Endothelial cell of umbilical vein (primary cell): ENCODE measurements around the gene OOSP2. TPM values are rescaled to one million over a fixed set of nuclear protein-coding genes. Genes with fewer than 3 reads are reported as not detected.

Source experiments
- BruUV-seq: library from RNA; stranded (reverse); fragments of 400-500 nt; replicated peaks from 2 replicates; lab custom pipeline; 2021; lab: Mats Ljungman, UMichigan
- CTCF ChIA-PET: fragments of 300-600, 350-600 bp; sonication (Branson Sonifier 250); formaldehyde crosslinking; loops from one replicate; lab custom pipeline; 2021; ENCODE audit warnings: antibody characterized with exemption, inconsistent platforms; lab: Charles Lee
- POLR2A ChIA-PET: fragments of 300-600, 350-600 bp; sonication (Branson Sonifier 250); formaldehyde crosslinking; loops from one replicate; lab custom pipeline; 2021; ENCODE audit warnings: antibody characterized with exemption, inconsistent platforms; lab: Charles Lee
- DNase-seq: peaks from one replicate; pipeline ENCODE4 v3.0.0-alpha.2; 2011; ENCODE audit warnings: low read depth, low spot score
- FAIRE-seq: peaks from 2 replicates; lab custom pipeline; 2011; peaks lifted over from hg19 to GRCh38; lab: Jason Lieb, UNC
- H2AFZ ChIP-seq: 2 replicates; pipeline ENCODE4 v1.6.0; 2012; ENCODE audit warnings: low read depth, low read length, control low read depth, inconsistent platforms
- H3K27ac ChIP-seq: 2 replicates; pipeline ENCODE4 v1.5.1; 2011; ENCODE audit warnings: low read depth, mild to moderate bottlenecking, control low read depth, low read length, moderate library complexity; ENCODE audit not compliant: insufficient read depth
- H3K27me3 ChIP-seq, 2 experiments: 2 replicates each; pipeline versions ENCODE4 v1.6.0 to v1.6.1; 2011; ENCODE audit warnings: low read length in 2 of 2, mixed read lengths in 1 of 2; ENCODE audit not compliant: control insufficient read depth in 2 of 2, insufficient read depth in 2 of 2
- H3K36me3 ChIP-seq, 2 experiments: 2 replicates in 1 of 2; 3 replicates in 1 of 2; pipeline ENCODE4 v1.5.1; 2011; ENCODE audit warnings: low read length in 2 of 2, mild to moderate bottlenecking in 1 of 2, moderate library complexity in 1 of 2; ENCODE audit not compliant: control insufficient read depth in 2 of 2, insufficient read depth in 2 of 2; ENCODE audit errors: extremely low read depth in 1 of 2
- H3K4me1 ChIP-seq: 3 replicates; pipeline ENCODE4 v1.5.1; 2011; ENCODE audit warnings: mild to moderate bottlenecking, low read length; ENCODE audit not compliant: control insufficient read depth, insufficient read depth; ENCODE audit errors: extremely low read depth
- H3K4me2 ChIP-seq: 2 replicates; pipeline ENCODE4 v1.6.1; 2011; ENCODE audit warnings: low read length, control low read depth, mixed read lengths; ENCODE audit not compliant: insufficient read depth
- H3K4me3 ChIP-seq, 3 experiments: fragments of 200-600 bp in 1 of 3; sonication (generic), shearing (Covaris generic) in 1 of 3; replicated peaks in 1 of 3; 2 replicates each; pipeline ENCODE4 v1.5.1; 2011 to 2016; ENCODE audit warnings: control low read depth in 3 of 3, low read length in 3 of 3, mild to moderate bottlenecking in 2 of 3, inconsistent platforms in 1 of 3, low read depth in 1 of 3, moderate library complexity in 1 of 3; ENCODE audit not compliant: insufficient read depth in 1 of 3
- H3K79me2 ChIP-seq: 2 replicates; pipeline ENCODE4 v1.6.0; 2012; ENCODE audit warnings: low read length, inconsistent platforms; ENCODE audit not compliant: control insufficient read depth, insufficient read depth
- H3K9ac ChIP-seq: replicated peaks from 2 replicates; pipeline ENCODE3; 2011; ENCODE audit warnings: low read length, control low read depth; ENCODE audit not compliant: insufficient read depth; ENCODE audit errors: extremely low read depth
- H3K9me1 ChIP-seq: replicated peaks from 3 replicates; pipeline ENCODE4 v1.6.0; 2011; ENCODE audit warnings: mild to moderate bottlenecking, low read length; ENCODE audit not compliant: control insufficient read depth, insufficient read depth; ENCODE audit errors: extremely low read depth
- H3K9me3 ChIP-seq: replicated peaks from 2 replicates; pipeline ENCODE4 v1.5.1; 2012; ENCODE audit warnings: low read length, inconsistent platforms; ENCODE audit not compliant: control insufficient read depth, insufficient read depth
- H4K20me1 ChIP-seq: replicated peaks from 2 replicates; pipeline ENCODE3; 2011; ENCODE audit warnings: mild to moderate bottlenecking, low read length; ENCODE audit not compliant: control insufficient read depth, insufficient read depth; ENCODE audit errors: extremely low read depth
- EZH2 ChIP-seq: IDR thresholded peaks from 2 replicates; pipeline ENCODE4 v1.6.1; 2012; ENCODE audit warnings: borderline replicate concordance, low read depth, mild to moderate bottlenecking, moderate library complexity, low read length, inconsistent platforms; ENCODE audit not compliant: severe bottlenecking
- FOS ChIP-seq: IDR thresholded peaks from 2 replicates; pipeline ENCODE4 v1.6.1; 2011; ENCODE audit warnings: mild to moderate bottlenecking, low read length, moderate library complexity, borderline replicate concordance; ENCODE audit not compliant: insufficient read depth
- GATA2 ChIP-seq: IDR thresholded peaks from 2 replicates; pipeline ENCODE4 v1.7.0; 2011; ENCODE audit warnings: low read depth, mild to moderate bottlenecking, moderate library complexity, mixed read lengths, low read length; ENCODE audit not compliant: insufficient read length, insufficient read depth
- JUN ChIP-seq: IDR thresholded peaks from 2 replicates; pipeline ENCODE4 v1.6.1; 2011; ENCODE audit warnings: borderline replicate concordance, low read depth; ENCODE audit not compliant: insufficient read length, insufficient read depth
- MAX ChIP-seq: IDR thresholded peaks from 2 replicates; pipeline ENCODE4 v1.6.1; 2011; ENCODE audit not compliant: insufficient read depth, insufficient read length
- MYC ChIP-seq: IDR thresholded peaks from one replicate; pipeline ENCODE4 v1.6.1; 2011; ENCODE audit warnings: mild to moderate bottlenecking, low read depth, low read length
- POLR2A ChIP-seq: IDR thresholded peaks from 2 replicates; pipeline ENCODE4 v1.6.1; 2012; ENCODE audit warnings: low read depth, mild to moderate bottlenecking, control low read depth, low read length
- POLR2AphosphoS5 ChIP-seq: IDR thresholded peaks from 2 replicates; pipeline ENCODE4 v1.6.1; 2012; ENCODE audit warnings: low read depth, mild to moderate bottlenecking, control low read depth, low read length, moderate library complexity; ENCODE audit not compliant: insufficient read depth
- dilution Hi-C: fragments of 300-500 bp; cut with MboI; formaldehyde crosslinking; loops from one replicate; pipeline ENCODE4 v1.15.0; 2019; ENCODE audit warnings: low sequenced_read_pairs; ENCODE audit not compliant: extremely low pct_ligation_motif_present
- intact Hi-C: fragments of 100-400 bp; cut with micrococcal nuclease; formaldehyde crosslinking; loops from one replicate; pipeline ENCODE4 v1.10.0; 2022
- polyA plus RNA-seq, 4 experiments: library from polyadenylated mRNA; depleted of rRNA in 3 of 4; stranded (reverse) in 3 of 4; unstranded in 1 of 4; fragments of >200 nt; gene quantifications; 2 replicates each; pipeline versions ENCODE4 v1.2.1 to v1.2.3, GENCODE V29; 2011 to 2012; ENCODE audit warnings: missing spikeins in 1 of 4
- total RNA-seq: library from RNA; stranded (reverse); gene quantifications from 2 replicates; pipeline ENCODE4 v1.2.3, GENCODE V29; 2021
- TF ChIP-seq, protein P1 (sequence below), 2 donors: IDR thresholded peaks; 1 replicate in 1 of 2; 2 replicates in 1 of 2; pipeline ENCODE4 v1.5.1; 2011; ENCODE audit warnings: low read length in 2 of 2, mild to moderate bottlenecking in 2 of 2, moderate library complexity in 2 of 2, control low read depth in 1 of 2, inconsistent platforms in 1 of 2, low read depth in 1 of 2; ENCODE audit not compliant: insufficient read depth in 1 of 2; ENCODE audit errors: extremely low read depth in 1 of 2

Gene OOSP2
- total and polyA plus RNA-seq, 2 donors (not counting 3 experiments of a cell fraction or from before 2014, with no cell fraction given) = not detected

- POLR2A ChIA-PET = no interaction called here
- Histone ChIP-seq H3K4me2 (no peak within 1 kb of the TSS), H3K36me3 (no peaks in the 10 kb centered on the region), H3K27me3 (peaks cover 0 to 2% of the 10 kb centered on the region in 2 experiments), H3K9me3 (no peaks in the 10 kb centered on the region), H4K20me1 (no peaks in the 10 kb centered on the region), H3K4me3 (no peak within 1 kb of the TSS), H3K79me2 (no peaks in the 10 kb centered on the region), H3K27ac (no peak within 1 kb of the TSS), H2AFZ (no peak within 1 kb of the TSS), H3K9me1 (no peaks in the 10 kb centered on the region), H3K9ac (no peak within 1 kb of the TSS), H3K4me1 (no peaks in the 10 kb centered on the region)
- CTCF ChIA-PET = interaction anchor here (0.8 kb wide), 1 partner anchor 9 kb away, joined by 3 read pairs; no protein-coding TSS in a partner anchor
- BruUV-seq = no TSS peak
- FAIRE-seq (no peak), DNase-seq (no peak)
- intact Hi-C loops = no loop called here
- no peak for TF ChIP-seq GATA2
- no peak for TF ChIP-seq EZH2
- TF ChIP-seq, protein P1, sequence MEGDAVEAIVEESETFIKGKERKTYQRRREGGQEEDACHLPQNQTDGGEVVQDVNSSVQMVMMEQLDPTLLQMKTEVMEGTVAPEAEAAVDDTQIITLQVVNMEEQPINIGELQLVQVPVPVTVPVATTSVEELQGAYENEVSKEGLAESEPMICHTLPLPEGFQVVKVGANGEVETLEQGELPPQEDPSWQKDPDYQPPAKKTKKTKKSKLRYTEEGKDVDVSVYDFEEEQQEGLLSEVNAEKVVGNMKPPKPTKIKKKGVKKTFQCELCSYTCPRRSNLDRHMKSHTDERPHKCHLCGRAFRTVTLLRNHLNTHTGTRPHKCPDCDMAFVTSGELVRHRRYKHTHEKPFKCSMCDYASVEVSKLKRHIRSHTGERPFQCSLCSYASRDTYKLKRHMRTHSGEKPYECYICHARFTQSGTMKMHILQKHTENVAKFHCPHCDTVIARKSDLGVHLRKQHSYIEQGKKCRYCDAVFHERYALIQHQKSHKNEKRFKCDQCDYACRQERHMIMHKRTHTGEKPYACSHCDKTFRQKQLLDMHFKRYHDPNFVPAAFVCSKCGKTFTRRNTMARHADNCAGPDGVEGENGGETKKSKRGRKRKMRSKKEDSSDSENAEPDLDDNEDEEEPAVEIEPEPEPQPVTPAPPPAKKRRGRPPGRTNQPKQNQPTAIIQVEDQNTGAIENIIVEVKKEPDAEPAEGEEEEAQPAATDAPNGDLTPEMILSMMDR (IDR thresholded peaks at IDR 0.05; ENCODE audit: extremely low read depth in 1 of 2, insufficient read depth in 1 of 2, low read depth in 1 of 2, low read length in 2 of 2) = no peak
- TF ChIP-seq POLR2AphosphoS5 = no peak
- no peak for TF ChIP-seq MAX
- no peak for TF ChIP-seq MYC
- no peak for TF ChIP-seq FOS
- no peak for TF ChIP-seq JUN
- TF ChIP-seq POLR2A = no peak
- dilution Hi-C loops = no loop called here
These were observed 16.2 kb downstream of the OOSP2 start, which contains the start of gene MS4A3 for GRCh38 chr11:60056349-60056969. TSS of gene MS4A3 (plus strand) at chr11:60056665. CDS start at chr11:60061161, 4,496 bp downstream.
